ENCODE data around the gene MAP3K5. TPM values are rescaled to one million over a fixed set of nuclear protein-coding genes. Genes with fewer than 3 reads are reported as not detected.

The MAP3K5 gene
- total RNA-seq, 2 donors from 2014 or later: 13.8 to 20.1 TPM

- no peaks in the 10 kb centered on the region for H3K9me3 Mint-ChIP-seq
- H3K4me3 Mint-ChIP-seq: no peak overlapping the region
- H3K4me1 Mint-ChIP-seq: peaks cover 13% of the 10 kb centered on the region
- no peak for ATAC-seq (replicated peaks)
- no peak overlapping the region for H3K27ac Mint-ChIP-seq
- H3K36me3 Mint-ChIP-seq (ENCODE audit: low read depth): peaks cover 70% of the 10 kb centered on the region
- no peaks in the 10 kb centered on the region for H3K27me3 Mint-ChIP-seq
These were observed 178.8 kb downstream of the MAP3K5 start for GRCh38 chr6:136613477-136613876.

GRCh38 chr6:136612666-136613389 is 179.4 kb downstream of the MAP3K5 start:
- H3K4me1 Mint-ChIP-seq: peaks cover 19% of the 10 kb centered on the region
- no peak overlapping the region for H3K4me3 Mint-ChIP-seq
- no peak for ATAC-seq (replicated peaks)
- H3K27me3 Mint-ChIP-seq: no peaks in the 10 kb centered on the region
- H3K36me3 Mint-ChIP-seq (ENCODE audit: low read depth): peaks cover 72% of the 10 kb centered on the region
- no peaks in the 10 kb centered on the region for H3K9me3 Mint-ChIP-seq
- no peak overlapping the region for H3K27ac Mint-ChIP-seq

- Mint-ChIP-seq H3K4me1 (peaks cover 24% of the 10 kb centered on the region), H3K9me3 (no peaks in the 10 kb centered on the region), H3K4me3 (no peak overlapping the region), H3K27ac (peak overlapping the region; percentile 36), H3K36me3 (ENCODE audit: low read depth) (peaks cover 75% of the 10 kb centered on the region), H3K27me3 (no peaks in the 10 kb centered on the region)
- ATAC-seq (replicated peaks): no peak
These were observed 180.5 kb downstream of the MAP3K5 start for GRCh38 chr6:136611746-136612145.

- ATAC-seq (replicated peaks): no peak
These were observed 181.1 kb downstream of the MAP3K5 start for GRCh38 chr6:136611133-136611532.

GRCh38 chr6:136609873-136610706 is 182.2 kb downstream of the MAP3K5 start:
- Mint-ChIP-seq H3K4me1 (peaks cover 24% of the 10 kb centered on the region), H3K9me3 (no peaks in the 10 kb centered on the region), H3K27ac (peak overlapping the region; percentile 76), H3K4me3 (peak overlapping the region; percentile 44), H3K27me3 (no peaks in the 10 kb centered on the region), H3K36me3 (ENCODE audit: low read depth) (peaks cover 87% of the 10 kb centered on the region)
- ATAC-seq (replicated peaks): peak; percentile 85

More at GRCh38 chr6:136611133-136611532, 181.1 kb downstream of the MAP3K5 start:
- Mint-ChIP-seq H3K4me1 (peaks cover 24% of the 10 kb centered on the region), H3K27ac (peak overlapping the region; percentile 36), H3K27me3 (no peaks in the 10 kb centered on the region), H3K36me3 (ENCODE audit: low read depth) (peaks cover 77% of the 10 kb centered on the region), H3K9me3 (no peaks in the 10 kb centered on the region), H3K4me3 (no peak overlapping the region)

- peaks cover 24% of the 10 kb centered on the region for H3K4me1 Mint-ChIP-seq
- ATAC-seq (replicated peaks): no peak
- H3K4me3 Mint-ChIP-seq: no peak overlapping the region
- no peaks in the 10 kb centered on the region for H3K27me3 Mint-ChIP-seq
- H3K36me3 Mint-ChIP-seq (ENCODE audit: low read depth): peaks cover 90% of the 10 kb centered on the region
- H3K9me3 Mint-ChIP-seq: no peaks in the 10 kb centered on the region
- no peak overlapping the region for H3K27ac Mint-ChIP-seq
These were observed 183.3 kb downstream of the MAP3K5 start for GRCh38 chr6:136608991-136609390.

GRCh38 chr6:136607932-136608772 is 184.1 kb downstream of the MAP3K5 start:
- peak; percentile 83 for ATAC-seq (replicated peaks)
- no peak overlapping the region for H3K27ac Mint-ChIP-seq
- H3K4me1 Mint-ChIP-seq: peaks cover 24% of the 10 kb centered on the region
- no peaks in the 10 kb centered on the region for H3K27me3 Mint-ChIP-seq
- H3K4me3 Mint-ChIP-seq: peak overlapping the region; percentile 7
- peaks cover 88% of the 10 kb centered on the region for H3K36me3 Mint-ChIP-seq (ENCODE audit: low read depth)
- no peaks in the 10 kb centered on the region for H3K9me3 Mint-ChIP-seq

GRCh38 chr6:136607204-136607931 is 184.9 kb downstream of the MAP3K5 start:
- Mint-ChIP-seq H3K27ac (no peak overlapping the region), H3K9me3 (no peaks in the 10 kb centered on the region), H3K27me3 (no peaks in the 10 kb centered on the region), H3K4me3 (peak overlapping the region; percentile 7), H3K4me1 (peaks cover 24% of the 10 kb centered on the region), H3K36me3 (ENCODE audit: low read depth) (peaks cover 86% of the 10 kb centered on the region)
- no peak for ATAC-seq (replicated peaks)

GRCh38 chr6:136604928-136605510 is 187.3 kb downstream of the MAP3K5 start:
- Mint-ChIP-seq H3K36me3 (ENCODE audit: low read depth) (peaks cover 87% of the 10 kb centered on the region), H3K27me3 (no peaks in the 10 kb centered on the region), H3K9me3 (no peaks in the 10 kb centered on the region), H3K4me1 (peaks cover 23% of the 10 kb centered on the region), H3K27ac (no peak overlapping the region), H3K4me3 (no peak overlapping the region)
- ATAC-seq (replicated peaks): no peak

GRCh38 chr6:136604328-136604825 is 187.9 kb downstream of the MAP3K5 start:
- peaks cover 19% of the 10 kb centered on the region for H3K4me1 Mint-ChIP-seq
- no peak for ATAC-seq (replicated peaks)
- no peak overlapping the region for H3K4me3 Mint-ChIP-seq
- H3K27ac Mint-ChIP-seq: no peak overlapping the region
- no peaks in the 10 kb centered on the region for H3K27me3 Mint-ChIP-seq
- peaks cover 84% of the 10 kb centered on the region for H3K36me3 Mint-ChIP-seq (ENCODE audit: low read depth)
- H3K9me3 Mint-ChIP-seq: no peaks in the 10 kb centered on the region

GRCh38 chr6:136600818-136601217 is 191.5 kb downstream of the MAP3K5 start:
- Mint-ChIP-seq H3K27me3 (no peaks in the 10 kb centered on the region), H3K9me3 (peaks cover 5% of the 10 kb centered on the region), H3K4me3 (no peak overlapping the region), H3K36me3 (ENCODE audit: low read depth) (peaks cover 59% of the 10 kb centered on the region), H3K27ac (no peak overlapping the region), H3K4me1 (peaks cover 21% of the 10 kb centered on the region)
- no peak for ATAC-seq (replicated peaks)

- ATAC-seq (replicated peaks): no peak
- H3K27ac Mint-ChIP-seq: no peak overlapping the region
These were observed 192.8 kb downstream of the MAP3K5 start for GRCh38 chr6:136599329-136600011.

GRCh38 chr6:136598048-136598447 is 194.2 kb downstream of the MAP3K5 start:
- ATAC-seq (replicated peaks): no peak
- Mint-ChIP-seq H3K4me1 (peaks cover 32% of the 10 kb centered on the region), H3K4me3 (no peak overlapping the region), H3K9me3 (peaks cover 5% of the 10 kb centered on the region), H3K36me3 (ENCODE audit: low read depth) (peaks cover 60% of the 10 kb centered on the region), H3K27me3 (no peaks in the 10 kb centered on the region), H3K27ac (peak overlapping the region; percentile 1)

More at GRCh38 chr6:136599329-136600011, 192.8 kb downstream of the MAP3K5 start:
- H3K27me3 Mint-ChIP-seq: no peaks in the 10 kb centered on the region
- no peak overlapping the region for H3K4me3 Mint-ChIP-seq
- peaks cover 5% of the 10 kb centered on the region for H3K9me3 Mint-ChIP-seq
- peaks cover 57% of the 10 kb centered on the region for H3K36me3 Mint-ChIP-seq (ENCODE audit: low read depth)
- H3K4me1 Mint-ChIP-seq: peaks cover 26% of the 10 kb centered on the region

Data from activated T-helper 17 cell treated with anti-CD3 and anti-CD28 coated beads, Interleukin-2, amount 50 U/mL, for 72 hours (primary cell).